ENCODE measurements around the gene CDH24. TPM values are rescaled to one million over a fixed set of nuclear protein-coding genes. Genes with fewer than 3 reads are reported as not detected.
A peak's percentile ranks its signal among the peaks of the same experiment; 100 is the strongest.

The CDH24 gene
- total RNA-seq, 4 donors from 2014 or later, result 0.36 to 1.7 (median 0.58) TPM

DNA sequence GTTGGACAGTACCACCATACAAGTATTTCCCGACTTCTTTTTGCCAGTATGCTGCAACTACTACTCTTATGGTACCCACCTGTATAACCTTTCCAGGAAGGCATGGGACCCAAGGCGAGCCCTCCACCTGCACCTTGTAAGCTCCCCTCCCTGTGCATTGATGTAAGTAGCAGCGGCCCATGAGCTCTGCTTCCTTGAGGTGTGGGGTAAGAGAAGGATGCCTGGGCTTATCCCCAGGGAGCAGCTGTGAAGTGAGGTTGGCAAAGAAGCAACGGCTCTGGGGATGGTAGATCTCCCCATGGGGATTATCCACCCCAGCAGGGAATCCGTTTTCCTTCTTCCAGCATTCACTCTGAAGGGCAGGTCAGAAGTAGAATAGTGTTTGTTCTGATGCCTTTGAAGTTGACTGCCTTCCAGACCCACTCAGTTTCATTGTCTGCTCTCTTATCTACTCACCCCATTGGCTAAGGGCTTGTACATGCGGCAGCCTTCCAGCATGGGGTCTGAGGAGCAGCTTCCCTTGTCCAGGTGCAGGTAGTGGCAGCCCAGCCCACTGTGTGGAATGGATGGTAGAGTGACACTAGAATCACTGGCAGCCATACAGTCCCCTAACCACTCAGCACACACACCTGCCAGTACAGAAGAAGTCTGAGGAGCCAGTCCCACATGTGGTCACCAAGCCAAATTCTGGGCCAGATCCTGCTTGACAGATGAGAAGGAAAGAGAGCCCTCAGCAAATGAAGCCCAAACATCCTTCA, 44.1 kb upstream of the CDH24 start:
- H3K9me3 ChIP-seq, result no peaks in the 10 kb centered on the region
- ATAC-seq (no peak), DNase-seq (no peak)
- peaks cover 0 to 12% of the 10 kb centered on the region in 2 donors for H3K36me3 ChIP-seq
- TF ChIP-seq CTCF (IDR thresholded peaks at IDR 0.05 in 4 of 5, conservative IDR thresholded peaks at IDR 0.05 in 1 of 5) (no peak), POLR2A (IDR thresholded peaks at IDR 0.05) (no peak)
- no peaks in the 10 kb centered on the region for H3K27me3 ChIP-seq
- no peak overlapping the region for H3K27ac ChIP-seq
- H3K4me1 ChIP-seq, result peaks cover 10 to 15% of the 10 kb centered on the region in 2 donors
- in situ Hi-C loops (cut with MboI; ENCODE audit: low sequenced_read_pairs in 4 of 4) (loop anchor here in 2 of 4 donors (25.0 kb wide), 1 partner anchor 186 kb away; the partner anchor contains the start of gene HOMEZ (in 2 of the 2)), intact Hi-C loops (cut with DNase I; ENCODE audit: low total_unique reads) (no loop called here)
- H3K4me3 ChIP-seq, result no peak overlapping the region

GRCh38 chr14:23099212-23099861, 42.0 kb upstream of the CDH24 start:
- in situ Hi-C loops (cut with MboI; ENCODE audit: low sequenced_read_pairs in 4 of 4), result no loop called here
- H3K36me3 ChIP-seq, result peaks cover 0 to 12% of the 10 kb centered on the region in 2 donors
- H3K27me3 ChIP-seq, result no peaks in the 10 kb centered on the region
- H3K9me3 ChIP-seq, result no peaks in the 10 kb centered on the region
- ATAC-seq (no peak), DNase-seq (no peak)
- H3K4me3 ChIP-seq, result no peak overlapping the region
- peaks cover 11 to 16% of the 10 kb centered on the region in 2 donors for H3K4me1 ChIP-seq
- no peak for TF ChIP-seq CTCF (IDR thresholded peaks at IDR 0.05 in 4 of 5, conservative IDR thresholded peaks at IDR 0.05 in 1 of 5)
- no peak for TF ChIP-seq POLR2A (IDR thresholded peaks at IDR 0.05)
- intact Hi-C loops (cut with DNase I; ENCODE audit: low total_unique reads), result no loop called here
- no peak overlapping the region for H3K27ac ChIP-seq

DNA sequence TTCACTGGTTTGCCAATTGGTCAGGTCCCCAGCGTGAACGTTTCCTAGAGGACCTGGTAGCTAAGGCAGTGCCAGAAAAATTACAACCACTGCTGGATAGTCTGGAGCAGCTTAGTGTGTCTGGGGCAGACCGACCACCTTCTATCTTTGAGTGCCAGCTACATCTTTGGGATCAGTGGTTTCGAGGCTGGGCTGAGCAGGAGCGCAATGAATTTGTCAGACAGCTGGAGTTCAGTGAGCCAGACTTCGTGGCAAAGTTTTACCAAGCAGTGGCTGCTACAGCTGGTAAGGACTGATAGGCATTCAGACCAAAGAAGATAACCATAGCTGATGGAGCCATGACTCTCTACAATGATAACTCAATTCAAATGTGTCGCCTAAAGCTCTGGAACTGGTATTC, 40.5 kb upstream of the CDH24 start:
- Histone ChIP-seq H3K27me3 (no peaks in the 10 kb centered on the region), H3K9me3 (no peaks in the 10 kb centered on the region), H3K4me3 (no peak overlapping the region), H3K4me1 (peaks cover 24 to 29% of the 10 kb centered on the region in 2 donors), H3K27ac (no peak overlapping the region), H3K36me3 (peaks cover 0 to 16% of the 10 kb centered on the region in 2 donors)
- intact Hi-C loops (cut with DNase I; ENCODE audit: low total_unique reads), result no loop called here
- ATAC-seq (no peak), DNase-seq (no peak)
- no peak for TF ChIP-seq POLR2A (IDR thresholded peaks at IDR 0.05)
- no peak for TF ChIP-seq CTCF (IDR thresholded peaks at IDR 0.05 in 4 of 5, conservative IDR thresholded peaks at IDR 0.05 in 1 of 5)
- in situ Hi-C loops (cut with MboI; ENCODE audit: low sequenced_read_pairs in 4 of 4), result no loop called here

GRCh38 chr14:23095196-23096108, 38.1 kb upstream of the CDH24 start, which contains the start of gene C14orf119:
TSS of gene C14orf119 (plus strand) at chr14:23095505. CDS start at chr14:23097659, 2,154 bp downstream.
- intact Hi-C loops (cut with DNase I; ENCODE audit: low total_unique reads) (loop anchor here (1.0 to 2.0 kb wide), 4 partner anchors 17 to 206 kb away; partner anchors contain the start of gene PSMB5), in situ Hi-C loops (cut with MboI; ENCODE audit: low sequenced_read_pairs in 4 of 4) (no loop called here)
- no peaks in the 10 kb centered on the region for H3K27me3 ChIP-seq
- no peaks in the 10 kb centered on the region for H3K9me3 ChIP-seq
- DNase-seq (peak; percentile 100), ATAC-seq (peak; percentile 96 to 97)
- H3K4me3 ChIP-seq, result peak within 1 kb of the TSS; percentile 73 to 99 (median 82)
- H3K36me3 ChIP-seq, result peaks cover 0 to 37% of the 10 kb centered on the region in 2 donors
- peak within 1 kb of the TSS; percentile 91 to 100 (median 96) for H3K27ac ChIP-seq
- peaks cover 27 to 32% of the 10 kb centered on the region in 2 donors for H3K4me1 ChIP-seq
- TF ChIP-seq CTCF (IDR thresholded peaks at IDR 0.05 in 4 of 5, conservative IDR thresholded peaks at IDR 0.05 in 1 of 5) (peak in 1 of 5 experiments; percentile 4), POLR2A (IDR thresholded peaks at IDR 0.05) (peak; percentile 56 to 69)
